ENCODE measurements around the gene PHACTR3.
A peak's percentile ranks its signal among the peaks of the same experiment; 100 is the strongest.

PHACTR3 gene

GRCh38 chr20:59832406-59833363 lies 228.3 kb downstream of the PHACTR3 start:
- no peaks in the 10 kb centered on the region for H3K9me3 ChIP-seq (ENCODE audit: control insufficient read depth in 5 of 5, low read length in 5 of 5)
- H3K36me3 ChIP-seq (ENCODE audit: control insufficient read depth in 5 of 5, insufficient read depth in 5 of 5, low read length in 5 of 5), result no peaks in the 10 kb centered on the region
- H3K4me1 ChIP-seq (ENCODE audit: control insufficient read depth in 5 of 5, insufficient read depth in 5 of 5, low read length in 5 of 5), result peaks cover 6 to 42% (median 17%) of the 10 kb centered on the region in 5 donors
- H3K27ac ChIP-seq (ENCODE audit: low read depth, low read length), result no peak overlapping the region
- H3K27me3 ChIP-seq (ENCODE audit: control insufficient read depth in 5 of 5, insufficient read depth in 4 of 5, low read length in 5 of 5), result peaks cover 8 to 28% (median 15%) of the 10 kb centered on the region in 5 donors
- H3K9ac ChIP-seq (ENCODE audit: low read length in 5 of 5), result no peak overlapping the region
- H3K4me3 ChIP-seq (ENCODE audit: low read depth in 1 of 5, low read length in 5 of 5), result no peak overlapping the region

- H3K27me3 ChIP-seq (ENCODE audit: control insufficient read depth in 5 of 5, insufficient read depth in 4 of 5, low read length in 5 of 5), result peaks cover 10 to 28% (median 17%) of the 10 kb centered on the region in 5 donors
- no peaks in the 10 kb centered on the region for H3K9me3 ChIP-seq (ENCODE audit: control insufficient read depth in 5 of 5, low read length in 5 of 5)
- H3K36me3 ChIP-seq (ENCODE audit: control insufficient read depth in 5 of 5, insufficient read depth in 5 of 5, low read length in 5 of 5), result no peaks in the 10 kb centered on the region
- no peak overlapping the region for H3K9ac ChIP-seq (ENCODE audit: low read length in 5 of 5)
- H3K4me1 ChIP-seq (ENCODE audit: control insufficient read depth in 5 of 5, insufficient read depth in 5 of 5, low read length in 5 of 5), result peaks cover 6 to 46% (median 17%) of the 10 kb centered on the region in 5 donors
- H3K27ac ChIP-seq (ENCODE audit: low read depth, low read length), result no peak overlapping the region
- no peak overlapping the region for H3K4me3 ChIP-seq (ENCODE audit: low read depth in 1 of 5, low read length in 5 of 5)
Observed at GRCh38 chr20:59835057-59835447, 230.7 kb downstream of the PHACTR3 start.

- Histone ChIP-seq H3K9ac (ENCODE audit: low read length in 5 of 5) (no peak overlapping the region), H3K4me1 (ENCODE audit: control insufficient read depth in 5 of 5, insufficient read depth in 5 of 5, low read length in 5 of 5) (peaks cover 6 to 45% (median 17%) of the 10 kb centered on the region in 5 donors), H3K4me3 (ENCODE audit: low read depth in 1 of 5, low read length in 5 of 5) (peak overlapping the region in 4 of 5 donors; percentile 13 to 51 (median 20)), H3K9me3 (ENCODE audit: control insufficient read depth in 5 of 5, low read length in 5 of 5) (no peaks in the 10 kb centered on the region), H3K36me3 (ENCODE audit: control insufficient read depth in 5 of 5, insufficient read depth in 5 of 5, low read length in 5 of 5) (no peaks in the 10 kb centered on the region), H3K27me3 (ENCODE audit: control insufficient read depth in 5 of 5, insufficient read depth in 4 of 5, low read length in 5 of 5) (peaks cover 5 to 26% (median 17%) of the 10 kb centered on the region in 5 donors), H3K27ac (ENCODE audit: low read depth, low read length) (no peak overlapping the region)
Observed at GRCh38 chr20:59835448-59836395, 231.4 kb downstream of the PHACTR3 start.

- H3K36me3 ChIP-seq (ENCODE audit: control insufficient read depth in 5 of 5, insufficient read depth in 5 of 5, low read length in 5 of 5), result no peaks in the 10 kb centered on the region
- no peak overlapping the region for H3K9ac ChIP-seq (ENCODE audit: low read length in 5 of 5)
- H3K27me3 ChIP-seq (ENCODE audit: control insufficient read depth in 5 of 5, insufficient read depth in 4 of 5, low read length in 5 of 5), result peaks cover 0 to 21% (median 17%) of the 10 kb centered on the region in 5 donors
- peaks cover 5 to 36% (median 14%) of the 10 kb centered on the region in 5 donors for H3K4me1 ChIP-seq (ENCODE audit: control insufficient read depth in 5 of 5, insufficient read depth in 5 of 5, low read length in 5 of 5)
- no peak overlapping the region for H3K27ac ChIP-seq (ENCODE audit: low read depth, low read length)
- no peaks in the 10 kb centered on the region for H3K9me3 ChIP-seq (ENCODE audit: control insufficient read depth in 5 of 5, low read length in 5 of 5)
- no peak overlapping the region for H3K4me3 ChIP-seq (ENCODE audit: low read depth in 1 of 5, low read length in 5 of 5)
Observed at GRCh38 chr20:59836767-59837166, 232.4 kb downstream of the PHACTR3 start.

- Histone ChIP-seq H3K4me1 (ENCODE audit: control insufficient read depth in 5 of 5, insufficient read depth in 5 of 5, low read length in 5 of 5) (peaks cover 2 to 32% (median 11%) of the 10 kb centered on the region in 5 donors), H3K9ac (ENCODE audit: low read length in 5 of 5) (no peak overlapping the region), H3K4me3 (ENCODE audit: low read depth in 1 of 5, low read length in 5 of 5) (no peak overlapping the region), H3K36me3 (ENCODE audit: control insufficient read depth in 5 of 5, insufficient read depth in 5 of 5, low read length in 5 of 5) (no peaks in the 10 kb centered on the region), H3K9me3 (ENCODE audit: control insufficient read depth in 5 of 5, low read length in 5 of 5) (no peaks in the 10 kb centered on the region), H3K27me3 (ENCODE audit: control insufficient read depth in 5 of 5, insufficient read depth in 4 of 5, low read length in 5 of 5) (peaks cover 0 to 17% (median 14%) of the 10 kb centered on the region in 5 donors), H3K27ac (ENCODE audit: low read depth, low read length) (no peak overlapping the region)
Observed at GRCh38 chr20:59837623-59838394, 233.5 kb downstream of the PHACTR3 start.

GRCh38 chr20:59839400-59839799 lies 235.1 kb downstream of the PHACTR3 start:
- H3K4me3 ChIP-seq (ENCODE audit: low read depth in 1 of 5, low read length in 5 of 5), result no peak overlapping the region
- no peaks in the 10 kb centered on the region for H3K9me3 ChIP-seq (ENCODE audit: control insufficient read depth in 5 of 5, low read length in 5 of 5)
- no peak overlapping the region for H3K9ac ChIP-seq (ENCODE audit: low read length in 5 of 5)
- no peaks in the 10 kb centered on the region for H3K36me3 ChIP-seq (ENCODE audit: control insufficient read depth in 5 of 5, insufficient read depth in 5 of 5, low read length in 5 of 5)
- H3K27ac ChIP-seq (ENCODE audit: low read depth, low read length), result no peak overlapping the region
- H3K4me1 ChIP-seq (ENCODE audit: control insufficient read depth in 5 of 5, insufficient read depth in 5 of 5, low read length in 5 of 5), result peaks cover 1 to 32% (median 11%) of the 10 kb centered on the region in 5 donors
- H3K27me3 ChIP-seq (ENCODE audit: control insufficient read depth in 5 of 5, insufficient read depth in 4 of 5, low read length in 5 of 5), result peaks cover 0 to 17% (median 13%) of the 10 kb centered on the region in 5 donors

GRCh38 chr20:59845472-59845871 lies 241.1 kb downstream of the PHACTR3 start:
- Histone ChIP-seq H3K36me3 (ENCODE audit: control insufficient read depth in 5 of 5, insufficient read depth in 5 of 5, low read length in 5 of 5) (no peaks in the 10 kb centered on the region), H3K9ac (ENCODE audit: low read length in 5 of 5) (no peak overlapping the region), H3K27me3 (ENCODE audit: control insufficient read depth in 5 of 5, insufficient read depth in 4 of 5, low read length in 5 of 5) (no peaks in the 10 kb centered on the region), H3K4me1 (ENCODE audit: control insufficient read depth in 5 of 5, insufficient read depth in 5 of 5, low read length in 5 of 5) (no peaks in the 10 kb centered on the region), H3K9me3 (ENCODE audit: control insufficient read depth in 5 of 5, low read length in 5 of 5) (no peaks in the 10 kb centered on the region), H3K4me3 (ENCODE audit: low read depth in 1 of 5, low read length in 5 of 5) (no peak overlapping the region), H3K27ac (ENCODE audit: low read depth, low read length) (no peak overlapping the region)

- Histone ChIP-seq H3K4me3 (ENCODE audit: low read depth in 1 of 5, low read length in 5 of 5) (no peak overlapping the region), H3K4me1 (ENCODE audit: control insufficient read depth in 5 of 5, insufficient read depth in 5 of 5, low read length in 5 of 5) (no peaks in the 10 kb centered on the region), H3K27ac (ENCODE audit: low read depth, low read length) (no peak overlapping the region), H3K36me3 (ENCODE audit: control insufficient read depth in 5 of 5, insufficient read depth in 5 of 5, low read length in 5 of 5) (no peaks in the 10 kb centered on the region), H3K9me3 (ENCODE audit: control insufficient read depth in 5 of 5, low read length in 5 of 5) (no peaks in the 10 kb centered on the region), H3K27me3 (ENCODE audit: control insufficient read depth in 5 of 5, insufficient read depth in 4 of 5, low read length in 5 of 5) (no peaks in the 10 kb centered on the region), H3K9ac (ENCODE audit: low read length in 5 of 5) (no peak overlapping the region)
Observed at GRCh38 chr20:59848182-59848581, 243.8 kb downstream of the PHACTR3 start.

- Histone ChIP-seq H3K36me3 (ENCODE audit: control insufficient read depth in 5 of 5, insufficient read depth in 5 of 5, low read length in 5 of 5) (no peaks in the 10 kb centered on the region), H3K9me3 (ENCODE audit: control insufficient read depth in 5 of 5, low read length in 5 of 5) (no peaks in the 10 kb centered on the region), H3K4me1 (ENCODE audit: control insufficient read depth in 5 of 5, insufficient read depth in 5 of 5, low read length in 5 of 5) (no peaks in the 10 kb centered on the region), H3K4me3 (ENCODE audit: low read depth in 1 of 5, low read length in 5 of 5) (no peak overlapping the region), H3K27me3 (ENCODE audit: control insufficient read depth in 5 of 5, insufficient read depth in 4 of 5, low read length in 5 of 5) (no peaks in the 10 kb centered on the region), H3K9ac (ENCODE audit: low read length in 5 of 5) (no peak overlapping the region), H3K27ac (ENCODE audit: low read depth, low read length) (no peak overlapping the region)
Observed at GRCh38 chr20:59850018-59850641, 245.8 kb downstream of the PHACTR3 start.

Measured in subcutaneous abdominal adipose tissue (tissue), 5 donors.